GM18508 (cell line): ENCODE measurements around the gene DUSP2.
"Not testable (repeated sequence)": the region's sequence is repeated elsewhere in the genome, so short reads cannot be mapped to it uniquely, and the experiment has no call there.

Source experiments
- ATAC-seq: cut with Tn5 transposase; IDR thresholded peaks from one replicate; pipeline ENCODE4 v1.9.1; 2021; ENCODE audit warnings: moderate number of reproducible peaks; ENCODE audit not compliant: insufficient read depth, unreplicated experiment

The DUSP2 gene

DNA sequence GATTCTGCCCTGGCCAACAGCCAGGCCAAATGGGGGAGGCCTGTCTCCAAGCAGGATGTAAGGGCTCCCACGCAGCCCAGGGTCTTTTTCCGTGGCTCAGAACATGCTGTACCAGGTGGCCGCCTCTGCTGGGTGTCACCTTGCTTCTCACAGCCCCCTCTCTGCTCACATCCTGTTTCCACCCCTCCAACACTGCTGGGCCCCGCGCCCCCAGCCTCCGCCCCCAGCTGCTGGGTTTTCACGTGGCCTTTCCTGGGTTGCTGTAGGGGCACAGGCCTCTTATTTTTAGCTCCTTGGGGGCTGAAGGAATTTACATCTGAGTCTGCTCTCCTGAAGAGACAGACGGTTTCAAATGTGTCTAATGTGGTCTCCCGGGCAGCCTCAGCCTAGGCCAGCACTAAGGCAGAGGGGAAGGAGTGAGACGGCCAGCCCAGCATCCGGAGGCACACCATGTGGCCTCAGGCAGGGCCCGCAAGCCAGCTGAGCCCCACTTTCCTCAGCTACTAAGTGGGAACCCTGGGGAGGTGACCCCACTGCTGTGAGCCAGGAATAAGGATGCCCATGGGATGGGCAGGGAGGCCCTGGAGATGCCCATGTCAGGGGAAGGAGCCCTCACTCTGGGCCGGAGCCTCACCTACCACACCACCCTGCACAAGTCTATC, 18.7 kb upstream of the DUSP2 start:
- ATAC-seq, result peak; percentile 32

GRCh38 chr2:96163415-96163767, 18.2 kb upstream of the DUSP2 start:
- ATAC-seq, result no peak

DNA sequence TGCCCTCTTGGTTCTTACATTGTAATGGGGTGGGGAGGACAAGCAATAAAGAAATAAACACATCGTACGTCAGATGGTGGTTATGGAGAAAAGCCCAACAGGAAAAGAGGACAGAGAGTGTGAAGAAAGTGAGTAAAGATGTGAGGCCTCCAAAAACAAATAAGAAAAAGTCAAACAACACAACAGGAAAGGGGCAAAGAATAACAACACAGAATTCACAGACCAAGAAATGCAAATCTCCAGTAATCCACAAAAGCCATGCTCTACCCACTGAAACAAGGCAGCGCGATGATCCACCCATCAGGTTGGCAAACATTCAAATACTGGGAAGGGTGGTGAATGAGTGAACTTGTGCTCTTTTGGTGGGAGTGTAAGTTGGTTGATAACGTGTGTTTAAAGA, 16.7 kb upstream of the DUSP2 start:
- no peak for ATAC-seq

- ATAC-seq, result not testable (repeated sequence)
Measured at GRCh38 chr2:96160366-96160765, 15.1 kb upstream of the DUSP2 start.

DNA sequence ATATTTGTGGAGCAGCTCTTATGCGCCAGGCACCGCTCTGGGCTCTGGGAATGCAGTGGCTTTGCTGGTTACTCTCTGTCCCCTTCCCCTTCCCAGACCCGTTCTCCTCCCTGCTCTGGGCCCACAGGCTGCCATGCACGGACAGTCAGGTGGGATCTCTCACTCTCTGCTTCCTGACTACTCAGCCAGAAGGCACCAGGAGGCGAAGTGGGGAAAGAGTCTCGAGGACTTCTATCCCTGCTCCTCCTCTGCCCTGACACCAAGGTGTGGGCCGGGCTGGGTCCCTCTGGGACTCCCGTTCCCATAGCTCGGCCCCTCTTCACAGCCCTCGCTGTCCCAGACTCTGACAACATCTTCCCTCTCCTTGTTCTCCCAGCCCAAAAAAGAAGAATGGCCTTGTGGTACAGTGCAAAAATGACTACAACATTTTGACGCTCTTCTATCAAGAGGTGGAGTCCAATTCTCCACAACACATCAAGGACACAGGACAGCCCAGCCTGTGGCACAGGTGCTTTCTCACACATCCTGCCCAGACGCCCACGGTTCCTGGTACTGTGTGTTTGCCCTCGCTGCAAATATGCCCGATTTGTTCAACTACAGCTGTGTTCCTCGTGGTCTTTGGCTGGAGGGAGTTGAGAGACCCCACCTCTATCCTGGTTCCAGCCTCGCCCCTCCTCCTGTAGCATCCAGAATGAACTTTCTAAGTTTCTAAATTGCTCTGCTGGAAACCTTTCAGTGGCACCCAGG, 14.0 kb upstream of the DUSP2 start:
- no peak for ATAC-seq

DNA sequence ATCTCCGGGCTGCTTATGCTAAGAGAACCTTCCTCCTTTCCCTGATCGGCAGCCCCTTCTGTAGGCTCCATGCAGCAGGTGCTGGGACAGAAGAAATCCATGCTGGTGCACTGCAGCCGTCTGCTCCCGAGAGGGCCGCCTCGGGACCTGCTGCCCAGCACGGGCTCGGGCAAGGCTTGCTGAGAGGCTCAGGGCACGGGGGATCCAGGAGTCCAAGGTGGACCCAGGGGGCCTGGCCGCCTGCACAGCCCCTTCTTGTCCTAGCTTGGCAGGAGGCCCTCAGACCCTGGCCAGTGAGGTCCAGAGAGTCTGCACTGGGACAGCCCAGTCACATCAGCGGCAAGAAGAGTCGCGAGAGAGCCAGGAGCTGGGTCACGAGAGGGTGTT, 13.3 kb upstream of the DUSP2 start:
- ATAC-seq, result no peak

DNA sequence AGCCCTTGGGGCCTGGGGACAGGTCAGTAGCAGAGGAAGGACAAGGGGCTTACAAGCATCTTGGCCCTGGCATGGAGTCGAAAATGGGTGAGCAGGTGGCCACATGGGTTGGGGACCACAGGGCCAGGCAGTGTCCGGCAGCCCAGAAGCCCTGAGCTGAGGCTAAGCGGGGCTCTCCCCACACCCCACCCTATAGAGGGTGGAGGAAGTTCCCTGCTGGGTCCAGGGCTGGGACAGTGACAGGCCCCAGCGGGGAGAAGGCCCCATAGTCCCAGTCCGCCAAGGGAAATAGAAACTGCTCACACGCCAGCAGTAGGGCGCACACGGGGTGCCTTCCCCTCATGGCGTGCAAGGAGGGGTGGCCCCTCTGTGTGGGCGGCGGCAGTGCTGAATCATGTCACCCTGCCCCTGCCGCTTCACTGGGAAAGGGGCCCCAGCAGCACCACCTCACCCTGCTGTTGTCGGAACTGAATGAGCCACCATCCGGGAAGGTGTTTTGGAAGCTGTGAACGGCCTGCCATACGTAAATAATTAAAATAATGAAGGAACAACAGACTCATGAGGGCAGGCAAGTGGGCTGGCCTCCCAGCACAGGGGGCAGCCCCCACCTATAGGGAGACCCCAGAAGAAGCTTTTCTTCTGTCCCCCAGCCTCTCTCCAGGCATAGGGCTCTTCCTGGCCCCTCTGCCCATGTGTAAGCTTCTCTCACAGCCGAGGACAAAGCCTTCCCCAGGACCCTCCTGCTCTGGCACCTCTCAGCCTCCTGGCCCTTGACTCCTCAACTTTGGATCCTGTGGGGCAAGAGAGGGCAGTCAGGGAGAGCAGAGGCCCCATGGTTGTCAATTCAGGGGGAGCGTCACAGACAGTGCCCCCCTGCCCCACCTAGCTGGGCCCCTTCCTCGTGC, 12.7 kb upstream of the DUSP2 start:
- ATAC-seq, result peak; percentile 32

GRCh38 chr2:96156926-96157648, 11.8 kb upstream of the DUSP2 start:
- no peak for ATAC-seq

DNA sequence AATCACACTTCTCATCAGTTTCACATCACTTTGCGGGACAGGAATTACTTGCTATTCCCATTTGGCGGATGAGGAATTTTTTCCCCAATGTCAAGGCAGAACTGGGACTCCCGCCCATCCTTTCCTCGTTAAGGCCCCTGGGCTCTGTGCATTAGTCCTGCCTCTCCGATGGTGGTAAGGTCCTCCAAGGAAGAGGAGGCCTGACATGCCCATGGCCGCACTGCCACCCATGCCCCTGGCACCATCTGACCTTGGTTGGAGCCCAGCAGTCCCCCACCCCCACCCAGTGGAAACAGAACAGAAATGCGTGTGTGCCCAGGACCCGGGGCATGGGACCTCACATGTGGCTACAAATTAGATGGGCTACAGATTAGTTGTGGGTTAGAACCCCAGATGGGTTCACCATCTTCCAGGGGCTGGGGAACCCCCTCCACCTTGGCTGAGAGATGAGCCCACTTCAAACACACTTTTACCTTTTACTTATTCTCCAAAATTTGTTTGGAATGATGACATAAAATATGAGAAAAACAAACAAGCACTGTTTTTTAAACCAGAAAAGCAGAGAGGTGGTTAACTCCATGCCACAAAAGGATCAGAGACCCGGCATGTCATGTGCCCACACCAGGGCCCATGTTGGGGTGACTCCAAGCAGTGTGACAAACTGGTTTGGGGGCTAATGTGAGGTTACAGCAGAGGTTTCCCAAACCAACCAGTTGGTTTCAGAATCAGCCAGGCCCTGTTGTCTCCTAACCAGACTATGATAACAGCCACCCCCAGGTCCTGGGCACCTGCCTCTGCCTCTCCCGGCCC, 11.0 kb upstream of the DUSP2 start:
- no peak for ATAC-seq

- ATAC-seq, result no peak
Measured at GRCh38 chr2:96154506-96155380, 9.5 kb upstream of the DUSP2 start.

GRCh38 chr2:96153991-96154431, 8.8 kb upstream of the DUSP2 start:
- ATAC-seq, result no peak

GRCh38 chr2:96153291-96153713, 8.1 kb upstream of the DUSP2 start:
- ATAC-seq, result no peak

- ATAC-seq, result no peak
Measured at GRCh38 chr2:96152304-96153161, 7.3 kb upstream of the DUSP2 start.

DNA sequence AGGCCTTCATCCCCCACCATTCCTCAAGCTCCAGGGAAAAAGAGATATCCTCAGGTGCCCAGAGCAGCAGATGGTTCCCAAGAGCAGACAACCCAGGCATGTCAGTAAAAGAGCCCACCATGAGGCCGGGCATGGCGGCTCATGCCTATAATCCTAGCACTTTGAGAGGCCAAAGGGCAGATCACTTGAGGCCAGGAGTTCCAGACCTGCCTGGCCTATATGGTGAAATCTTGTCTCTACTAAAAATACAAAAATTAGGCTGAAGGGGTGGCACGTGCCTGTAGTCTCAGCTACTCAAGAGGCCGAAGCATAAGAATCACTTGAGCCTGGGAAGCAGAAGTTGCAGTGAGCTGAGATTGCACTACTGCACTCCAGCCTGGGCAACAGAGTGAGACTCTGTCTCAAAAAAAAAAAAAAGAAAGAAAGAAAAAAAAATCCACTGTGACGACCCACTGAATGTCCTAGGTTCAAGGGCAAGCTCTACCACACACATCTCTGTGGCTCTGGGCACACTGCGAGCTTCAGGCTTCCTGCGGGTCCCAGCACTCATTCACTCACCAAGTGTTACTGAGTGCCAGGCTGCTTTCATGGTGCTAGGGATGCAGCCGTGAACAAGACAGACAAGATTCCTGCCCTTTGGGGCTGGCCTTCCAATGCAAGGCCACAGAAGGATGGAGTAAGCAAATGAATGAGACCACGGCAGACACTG, 6.5 kb upstream of the DUSP2 start:
- no peak for ATAC-seq

DNA sequence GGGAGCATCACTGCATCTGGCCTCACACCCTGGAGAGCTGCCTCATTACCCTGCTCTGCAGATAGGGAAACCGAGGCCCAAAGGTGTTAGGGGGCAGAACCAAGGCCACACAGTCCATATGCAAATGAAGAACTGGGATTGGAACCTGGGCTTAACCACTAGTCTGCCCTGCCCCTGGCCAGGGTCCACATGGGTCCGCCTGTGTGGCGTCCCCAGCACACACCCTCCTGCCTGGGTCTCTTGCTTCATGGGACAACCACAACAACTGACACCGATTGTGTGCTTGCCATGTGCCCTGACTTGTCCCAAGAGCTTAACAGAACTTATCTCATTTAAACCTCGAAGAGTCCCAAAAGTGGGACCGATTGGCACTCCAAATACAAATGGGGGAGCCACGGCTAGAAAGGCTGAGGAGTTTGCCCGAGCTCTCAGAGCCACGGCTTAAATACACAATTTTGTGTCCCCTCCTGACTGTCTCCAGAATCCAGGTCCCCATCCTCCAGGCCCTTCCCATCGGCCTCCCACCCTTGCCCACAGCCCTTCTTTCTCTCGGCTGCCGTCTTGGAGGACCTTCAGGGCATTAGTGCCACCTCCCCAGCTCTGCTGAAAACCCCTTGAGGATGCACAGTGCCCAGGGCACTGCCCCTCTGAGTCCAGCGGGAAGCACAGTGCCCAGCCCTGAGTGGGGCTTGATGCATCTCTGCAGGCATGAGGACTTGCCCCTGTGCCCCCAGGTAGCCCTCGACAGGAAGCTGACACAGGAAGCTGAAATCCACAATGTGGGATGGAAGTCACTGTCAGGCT, 5.8 kb upstream of the DUSP2 start:
- no peak for ATAC-seq

- no peak for ATAC-seq
Measured at GRCh38 chr2:96150007-96150640, 4.9 kb upstream of the DUSP2 start.
